C4-2B (cell line): Measurements from ENCODE around the gene ANKS1B.

Experiments used
- H3K27ac ChIP-seq: fragments of 450-650 bp; 2 replicates; pipeline ENCODE4 v1.5.1; 2017
- ZFX ChIP-seq: fragments of 450-650 bp; IDR thresholded peaks from 2 replicates; pipeline ENCODE4 v1.6.1; 2017
- TF ChIP-seq, protein P1 (sequence below): fragments of 450-650 bp; conservative IDR thresholded peaks from 2 replicates; pipeline ENCODE4 v1.5.1; 2017; ENCODE audit warnings: mild to moderate bottlenecking

The ANKS1B gene

DNA sequence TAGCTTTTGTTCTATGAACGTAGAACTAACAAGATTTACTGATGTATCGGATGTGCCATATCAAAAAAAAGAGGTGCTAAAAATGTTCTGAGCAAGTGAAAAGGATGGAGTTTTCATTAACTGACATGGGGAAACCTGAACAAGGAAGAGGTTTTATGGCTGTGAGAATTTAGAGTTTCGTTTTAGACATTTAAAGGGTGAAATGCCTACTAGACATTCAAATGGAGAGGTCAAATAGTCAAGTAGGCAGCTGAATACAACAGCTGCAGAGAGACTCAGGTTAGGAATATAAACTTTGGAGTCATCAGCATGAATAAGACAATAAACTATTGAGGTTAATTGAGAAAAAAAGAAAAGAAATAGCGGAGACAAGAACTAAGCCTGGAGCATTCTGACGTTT lies 702.1 kb downstream of the ANKS1B start:
- no peak for TF ChIP-seq ZFX
- TF ChIP-seq, protein P1, sequence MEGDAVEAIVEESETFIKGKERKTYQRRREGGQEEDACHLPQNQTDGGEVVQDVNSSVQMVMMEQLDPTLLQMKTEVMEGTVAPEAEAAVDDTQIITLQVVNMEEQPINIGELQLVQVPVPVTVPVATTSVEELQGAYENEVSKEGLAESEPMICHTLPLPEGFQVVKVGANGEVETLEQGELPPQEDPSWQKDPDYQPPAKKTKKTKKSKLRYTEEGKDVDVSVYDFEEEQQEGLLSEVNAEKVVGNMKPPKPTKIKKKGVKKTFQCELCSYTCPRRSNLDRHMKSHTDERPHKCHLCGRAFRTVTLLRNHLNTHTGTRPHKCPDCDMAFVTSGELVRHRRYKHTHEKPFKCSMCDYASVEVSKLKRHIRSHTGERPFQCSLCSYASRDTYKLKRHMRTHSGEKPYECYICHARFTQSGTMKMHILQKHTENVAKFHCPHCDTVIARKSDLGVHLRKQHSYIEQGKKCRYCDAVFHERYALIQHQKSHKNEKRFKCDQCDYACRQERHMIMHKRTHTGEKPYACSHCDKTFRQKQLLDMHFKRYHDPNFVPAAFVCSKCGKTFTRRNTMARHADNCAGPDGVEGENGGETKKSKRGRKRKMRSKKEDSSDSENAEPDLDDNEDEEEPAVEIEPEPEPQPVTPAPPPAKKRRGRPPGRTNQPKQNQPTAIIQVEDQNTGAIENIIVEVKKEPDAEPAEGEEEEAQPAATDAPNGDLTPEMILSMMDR, result no peak

DNA sequence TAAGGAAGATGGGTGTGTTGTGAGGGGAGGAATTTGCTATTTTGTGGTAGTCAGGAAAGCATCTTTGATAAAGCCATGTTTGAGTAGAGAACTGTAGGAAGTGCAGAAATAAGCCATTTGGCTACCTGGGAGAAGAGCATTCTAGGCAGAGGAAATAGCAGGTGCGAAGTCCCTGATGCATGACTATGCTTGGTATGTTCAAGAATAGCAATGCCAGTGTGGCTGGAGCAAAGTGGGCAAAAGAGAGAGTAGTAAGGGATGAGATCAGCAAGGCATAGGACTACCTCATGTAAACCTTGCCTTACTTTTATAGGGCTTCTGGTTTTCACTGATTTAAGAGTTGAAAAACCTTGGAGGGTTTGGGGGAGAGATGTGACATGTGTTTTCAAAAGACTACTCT lies 702.6 kb downstream of the ANKS1B start:
- TF ChIP-seq, protein P1, result no peak
- TF ChIP-seq ZFX, result no peak
- no peak overlapping the region for H3K27ac ChIP-seq

More for the DNA sequence above, 702.1 kb downstream of the ANKS1B start:
- H3K27ac ChIP-seq, result no peak overlapping the region

DNA sequence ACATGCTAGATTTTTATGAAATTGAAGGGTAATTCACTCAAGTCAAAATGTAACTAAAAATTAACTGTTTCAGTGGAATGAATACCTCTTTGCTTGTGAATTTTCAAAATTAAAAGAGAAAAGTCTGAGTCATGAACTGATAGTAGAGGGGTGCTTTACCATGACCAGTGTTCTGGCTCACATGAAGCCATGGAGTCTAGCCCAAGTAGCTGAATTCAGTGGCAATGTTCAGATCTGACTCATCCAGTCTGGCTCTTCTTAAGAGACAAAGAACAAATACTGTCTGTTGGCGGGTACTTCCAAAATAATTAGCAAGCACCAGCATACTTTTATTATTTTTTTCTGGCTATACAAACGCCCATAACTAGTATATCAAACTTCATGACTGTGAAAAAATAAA lies 703.5 kb downstream of the ANKS1B start:
- no peak for TF ChIP-seq ZFX
- TF ChIP-seq, protein P1, result no peak
- no peak overlapping the region for H3K27ac ChIP-seq

DNA sequence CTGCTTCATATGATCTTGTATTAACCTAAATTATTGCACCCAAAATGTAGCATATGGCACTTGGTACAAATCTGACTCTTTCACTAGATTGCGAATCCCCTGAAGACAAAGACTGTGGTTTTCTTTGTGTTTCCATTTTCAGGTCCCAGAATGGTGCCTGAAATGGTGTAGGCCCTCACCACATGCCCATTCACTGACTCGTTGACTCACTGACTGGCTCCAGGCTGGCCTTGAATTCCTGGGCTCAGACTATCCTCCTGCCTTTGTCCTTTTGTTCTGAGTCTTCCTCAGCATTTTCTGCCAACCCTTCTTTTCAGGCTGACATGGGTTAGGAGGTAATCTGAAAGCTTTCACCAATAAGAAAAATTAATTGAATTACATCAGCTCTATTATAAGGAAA lies 705.8 kb downstream of the ANKS1B start:
- no peak for TF ChIP-seq ZFX
- TF ChIP-seq, protein P1, result no peak
- H3K27ac ChIP-seq, result no peak overlapping the region

DNA sequence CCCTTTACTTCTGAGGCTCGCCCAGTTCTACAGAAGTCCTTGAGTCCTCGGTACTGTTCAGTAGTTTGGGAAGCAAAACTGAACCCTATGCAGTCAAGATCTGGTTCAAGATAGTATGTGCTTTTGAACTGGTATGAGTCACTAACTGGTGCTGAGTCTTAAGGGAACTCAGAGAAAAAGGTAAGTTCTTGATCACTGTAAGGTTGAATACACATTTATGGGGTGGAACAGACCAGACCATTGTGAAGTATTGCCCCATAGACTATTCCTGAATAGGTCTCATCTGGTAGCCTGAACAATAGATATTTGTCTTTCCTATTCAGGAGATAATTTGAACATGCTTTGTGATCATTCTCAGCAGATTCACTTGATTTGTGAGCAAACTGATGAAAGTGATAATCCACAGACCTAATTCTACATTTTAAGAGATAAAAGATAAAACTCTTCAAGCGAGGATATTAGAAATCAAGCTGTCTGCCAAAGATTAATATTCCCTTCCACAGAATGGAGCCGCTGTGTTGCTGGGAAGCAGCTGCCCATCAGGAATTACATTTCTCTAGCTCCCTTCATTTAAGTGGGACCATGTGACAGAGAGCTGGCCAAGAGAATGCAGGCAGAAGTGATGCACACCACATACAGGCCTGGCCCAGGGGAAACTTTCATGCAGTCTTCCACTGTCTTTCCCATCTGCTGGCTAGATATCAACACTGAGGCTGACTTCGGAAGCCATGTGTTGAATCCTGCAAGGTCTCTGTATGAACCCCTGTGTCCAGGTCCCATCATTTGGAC lies 707.0 kb downstream of the ANKS1B start:
- TF ChIP-seq, protein P1, result no peak
- TF ChIP-seq ZFX, result no peak

DNA sequence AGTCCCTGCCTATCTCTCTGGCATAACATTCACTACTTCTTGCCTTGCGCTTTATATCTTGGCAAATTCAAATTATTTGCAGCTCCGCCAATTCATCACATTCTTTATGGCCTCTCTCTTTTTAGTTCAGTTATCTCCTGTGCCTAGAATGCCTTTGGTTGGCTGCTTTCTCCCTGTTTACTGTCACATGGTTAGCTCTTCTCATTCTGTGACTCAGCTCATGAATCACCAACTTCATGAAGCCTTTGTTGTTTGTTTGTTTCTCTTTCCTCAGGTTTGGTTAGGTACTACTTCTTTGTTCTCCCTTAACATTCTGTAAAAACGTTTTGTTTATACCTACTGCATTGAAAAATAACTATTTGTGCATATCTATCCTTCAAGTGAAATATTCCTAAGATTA lies 713.7 kb downstream of the ANKS1B start:
- H3K27ac ChIP-seq, result no peak overlapping the region
- TF ChIP-seq, protein P1, result no peak
- TF ChIP-seq ZFX, result no peak

More for the DNA sequence above, 707.0 kb downstream of the ANKS1B start:
- no peak overlapping the region for H3K27ac ChIP-seq

DNA sequence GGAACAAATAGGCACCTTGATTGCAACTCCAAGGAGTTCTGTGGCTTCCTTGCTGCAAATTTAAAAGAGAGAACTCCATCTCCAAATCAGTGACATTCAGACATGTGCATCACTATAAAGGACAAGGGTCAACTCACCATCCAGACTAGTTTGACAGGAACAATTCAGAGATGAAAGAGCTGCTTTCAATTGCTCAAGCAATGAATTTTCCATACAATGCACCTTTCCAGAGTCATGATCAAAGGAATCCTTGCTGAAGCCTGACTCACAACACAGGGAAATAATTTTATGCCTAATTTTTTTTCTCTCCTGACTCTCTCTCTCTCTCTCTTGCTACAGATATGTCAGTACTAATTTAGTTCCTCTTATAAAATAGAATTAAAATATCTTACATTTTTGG lies 717.7 kb downstream of the ANKS1B start:
- TF ChIP-seq ZFX, result no peak
- TF ChIP-seq, protein P1, result no peak
- H3K27ac ChIP-seq, result no peak overlapping the region
